GOT3 (cell line): Measurements from ENCODE around the gene U2AF2.
A peak's percentile ranks its signal among the peaks of the same experiment; 100 is the strongest.

Source experiments
- DNase-seq: peaks from one replicate; lab custom pipeline; 2025; ENCODE audit warnings: mixed read lengths; lab: John Stamatoyannopoulos, UW

The U2AF2 gene

DNA sequence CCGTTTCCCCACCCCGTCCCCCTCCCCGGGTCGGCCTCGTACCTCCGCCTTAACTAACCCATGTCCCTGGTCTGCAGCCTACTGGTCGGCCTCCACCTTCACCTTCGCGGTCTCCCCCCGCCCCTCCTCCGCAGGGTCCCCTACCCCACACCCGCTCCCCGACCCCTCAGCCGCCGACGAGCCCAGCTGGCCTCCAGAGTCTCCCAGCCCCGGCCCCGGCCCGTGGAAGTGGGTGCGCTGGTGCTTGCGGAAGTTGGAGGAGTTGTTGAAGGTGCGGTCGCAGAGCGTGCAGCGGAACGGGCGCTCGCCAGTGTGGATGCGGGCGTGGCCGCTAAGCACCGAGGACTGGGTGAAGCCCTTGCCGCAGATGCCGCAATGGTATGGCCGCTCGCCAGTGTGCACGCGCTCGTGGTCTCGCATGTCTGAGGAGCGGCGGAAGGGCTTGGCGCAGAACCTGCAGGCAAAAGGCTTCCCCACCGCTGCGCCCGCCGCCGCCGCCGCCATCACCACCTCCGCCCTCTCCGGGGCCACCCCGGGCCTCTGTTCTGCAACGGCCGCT is 33.1 kb upstream of the U2AF2 start:
- DNase-seq, result no peak

DNA sequence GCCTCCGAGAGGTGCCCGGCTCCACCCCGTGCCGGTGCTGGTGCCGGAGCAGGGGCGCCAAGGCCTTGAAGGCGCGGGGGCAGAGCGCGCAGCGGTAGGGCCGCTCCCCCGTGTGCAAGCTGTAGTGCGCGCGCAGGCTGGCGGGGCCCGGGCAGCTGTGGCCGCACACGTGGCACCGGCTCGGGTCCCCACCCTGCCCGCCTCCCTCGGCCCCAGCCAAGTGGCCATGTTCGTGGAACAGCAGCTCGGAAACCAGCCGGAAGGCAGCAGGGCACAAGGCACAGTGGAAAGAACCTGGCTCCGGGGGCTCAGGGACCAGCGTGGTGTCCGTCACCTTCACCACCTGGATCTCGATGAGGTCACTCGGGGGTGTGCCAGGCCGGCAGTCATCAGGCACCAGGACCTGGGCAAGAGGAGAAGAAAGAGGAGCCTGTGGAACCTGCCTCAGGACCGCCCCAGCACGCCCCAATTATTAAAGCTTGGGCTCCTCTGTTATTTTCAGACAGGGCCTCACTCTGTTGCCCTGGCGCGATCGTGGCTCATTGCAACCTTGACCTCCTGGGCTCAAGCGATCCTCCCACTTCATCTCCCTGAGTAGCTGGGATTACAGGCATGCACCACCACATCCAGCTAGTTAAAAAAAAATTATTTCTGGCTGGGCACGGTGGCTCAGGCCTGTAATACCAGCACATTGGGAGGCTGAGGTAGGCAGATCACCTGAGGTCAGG is 32.4 kb upstream of the U2AF2 start:
- no peak for DNase-seq

- no peak for DNase-seq
Measured at GRCh38 chr19:55623130-55623529, 31.7 kb upstream of the U2AF2 start.

DNA sequence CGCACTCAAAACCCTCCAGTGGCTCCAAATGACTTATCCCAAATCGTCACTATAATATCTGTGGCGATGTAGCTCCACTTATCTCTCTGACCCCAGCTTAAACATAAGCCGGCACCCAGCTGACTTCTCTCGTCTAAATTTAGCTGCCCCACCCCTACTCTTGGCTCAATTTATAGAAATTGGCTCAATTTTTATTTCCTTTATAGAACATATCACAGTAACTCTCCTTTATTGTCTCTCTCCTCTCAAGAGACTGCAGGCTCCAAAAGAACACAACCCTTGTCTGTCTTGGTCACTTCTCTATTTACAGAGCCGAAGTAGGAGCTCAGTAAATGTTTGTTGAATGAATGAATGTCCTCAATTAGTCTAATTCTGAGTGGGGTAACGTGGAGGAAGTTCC is 31.3 kb upstream of the U2AF2 start:
- no peak for DNase-seq

- peak; percentile 70 for DNase-seq
Measured at GRCh38 chr19:55624109-55625003, 30.5 kb upstream of the U2AF2 start, which contains the start of gene ZNF784. TSS of gene ZNF784 (minus strand) at chr19:55624566. CDS start at chr19:55624561, 5 bp downstream.

DNA sequence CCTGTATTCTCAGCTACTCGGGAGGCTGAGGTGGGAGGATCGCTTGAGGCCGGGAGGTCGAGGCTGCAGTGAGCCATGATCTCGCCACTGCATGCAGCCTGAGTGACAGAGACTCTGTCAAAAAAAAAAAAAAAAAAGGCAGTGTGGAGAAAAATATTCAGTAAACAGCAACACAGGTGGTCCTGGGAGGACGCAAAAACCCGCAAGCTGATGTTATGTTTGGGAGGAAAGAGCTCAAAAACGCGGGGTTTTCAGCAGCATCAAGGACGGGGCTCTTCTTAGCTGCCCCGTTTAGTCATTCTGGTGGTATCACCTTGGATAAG is 29.9 kb upstream of the U2AF2 start:
- no peak for DNase-seq

- DNase-seq, result no peak
Measured at GRCh38 chr19:55626350-55626749, 28.5 kb upstream of the U2AF2 start.

DNA sequence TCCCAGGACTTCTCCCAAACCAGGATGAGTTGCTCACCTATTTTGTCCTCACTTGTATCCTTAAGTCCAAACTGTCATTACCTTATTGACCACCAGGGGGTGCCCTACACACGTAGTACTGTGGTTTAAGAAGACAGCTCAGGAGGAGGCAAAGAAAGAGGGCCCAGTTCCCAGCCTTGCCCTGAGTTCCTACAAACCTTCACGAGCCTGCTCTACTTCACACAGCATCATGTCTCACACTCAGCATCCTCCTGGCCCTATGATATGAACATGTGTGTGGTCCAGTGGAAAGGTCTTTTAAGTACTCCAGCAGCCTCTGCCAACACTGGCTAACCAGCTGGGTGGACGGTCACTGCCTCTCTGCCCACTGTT is 22.4 kb upstream of the U2AF2 start:
- peak; percentile 36 for DNase-seq

DNA sequence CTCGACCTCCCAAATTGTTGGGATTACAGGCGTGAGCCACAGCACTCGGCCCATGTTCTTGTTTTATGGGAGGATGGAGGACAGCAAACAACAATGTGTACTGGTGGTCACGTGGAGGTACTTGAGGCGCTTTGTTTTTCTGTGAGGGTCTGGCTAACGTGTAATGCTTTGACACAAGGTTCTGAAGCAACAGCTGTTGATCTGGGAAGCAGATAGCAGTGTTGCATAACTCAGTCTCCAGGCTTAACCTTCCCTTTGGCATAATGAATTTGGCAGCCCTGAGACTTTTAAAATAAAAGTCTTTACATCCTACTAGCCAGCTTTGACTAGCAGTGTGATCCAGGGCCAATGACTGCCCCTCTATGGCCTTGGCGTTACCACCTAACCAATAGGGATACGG is 21.0 kb upstream of the U2AF2 start:
- no peak for DNase-seq

DNA sequence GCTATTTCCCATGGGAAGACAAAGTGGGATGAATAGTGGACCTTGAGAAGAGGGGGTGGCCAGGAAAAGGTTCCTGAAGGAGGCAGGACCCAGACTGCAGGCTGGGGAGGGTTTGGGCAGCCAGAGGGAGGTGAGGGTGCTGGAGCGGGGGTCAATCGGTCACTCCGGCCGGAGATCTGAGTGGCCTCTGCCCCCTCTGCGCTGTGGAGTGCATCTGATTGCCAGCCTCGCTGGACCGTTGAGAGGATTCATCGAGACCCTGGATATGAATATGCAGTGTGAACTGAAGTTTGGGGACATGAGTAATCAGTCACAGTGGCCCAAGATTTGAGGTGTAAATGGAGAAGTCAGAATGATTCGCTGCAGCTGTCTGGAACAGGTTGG is 19.5 kb upstream of the U2AF2 start:
- DNase-seq, result no peak

- no peak for DNase-seq
Measured at GRCh38 chr19:55635856-55636440, 18.9 kb upstream of the U2AF2 start.

- DNase-seq, result no peak
Measured at GRCh38 chr19:55636723-55637122, 18.1 kb upstream of the U2AF2 start.

DNA sequence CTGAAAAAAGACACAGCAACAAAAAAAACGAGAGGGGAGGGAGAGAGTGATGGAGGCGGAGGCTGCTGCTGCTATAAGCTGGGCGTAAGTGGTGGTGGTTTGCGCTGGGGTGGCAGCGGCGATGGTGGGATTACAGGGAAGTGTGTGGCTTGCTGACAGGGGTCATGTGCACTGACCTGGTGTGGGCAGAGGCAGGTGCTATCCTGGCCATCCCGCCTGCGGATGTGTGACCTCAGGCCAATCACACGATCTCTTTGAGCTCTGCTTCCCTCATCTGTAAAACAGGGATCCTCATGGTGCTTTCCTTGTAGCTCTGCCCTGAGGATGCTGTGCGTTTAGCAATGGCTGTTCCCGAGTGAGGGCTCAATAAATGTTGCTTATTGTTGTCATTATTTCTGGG is 17.3 kb upstream of the U2AF2 start:
- no peak for DNase-seq

GRCh38 chr19:55638864-55639359 is 15.9 kb upstream of the U2AF2 start:
- DNase-seq, result no peak

GRCh38 chr19:55640043-55640576 is 14.7 kb upstream of the U2AF2 start:
- DNase-seq, result no peak

GRCh38 chr19:55640577-55641425 is 14.0 kb upstream of the U2AF2 start, which contains the start of gene ZNF580:
TSS of gene ZNF580 (plus strand) at chr19:55641002. CDS start at chr19:55642509, 1,507 bp downstream.
- no peak for DNase-seq

GRCh38 chr19:55641426-55642152 is 13.2 kb upstream of the U2AF2 start:
- no peak for DNase-seq

DNA sequence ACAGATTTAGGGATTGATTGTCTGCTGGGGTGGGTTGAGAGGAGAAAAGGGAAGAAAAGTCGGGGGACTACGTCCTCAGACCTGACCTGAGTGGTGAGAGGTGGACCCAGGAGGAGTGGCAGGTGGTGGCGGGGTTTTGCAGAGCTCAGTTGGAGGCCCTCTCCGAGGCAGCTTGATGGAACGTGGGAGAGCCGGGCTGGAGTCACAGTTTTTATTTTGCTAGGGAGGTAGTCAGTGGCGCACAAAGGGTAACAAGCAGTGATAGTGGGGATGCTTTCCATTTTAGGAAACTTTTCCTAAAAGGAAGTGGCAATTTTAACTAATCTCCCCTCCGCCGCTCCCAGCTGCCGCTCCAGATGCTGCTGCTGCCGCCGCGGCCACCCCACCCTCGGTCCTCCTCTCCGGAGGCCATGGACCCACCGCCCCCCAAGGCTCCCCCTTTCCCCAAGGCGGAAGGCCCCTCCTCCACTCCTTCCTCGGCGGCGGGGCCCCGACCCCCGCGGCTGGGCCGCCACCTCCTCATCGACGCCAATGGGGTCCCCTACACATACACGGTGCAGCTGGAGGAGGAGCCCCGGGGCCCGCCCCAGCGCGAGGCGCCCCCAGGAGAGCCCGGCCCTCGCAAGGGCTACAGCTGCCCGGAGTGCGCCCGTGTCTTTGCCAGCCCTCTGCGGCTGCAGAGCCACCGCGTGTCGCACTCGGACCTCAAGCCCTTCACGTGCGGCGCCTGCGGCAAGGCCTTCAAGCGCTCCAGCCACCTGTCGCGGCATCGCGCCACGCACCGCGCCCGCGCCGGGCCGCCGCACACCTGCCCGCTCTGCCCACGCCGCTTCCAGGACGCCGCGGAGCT is 12.5 kb upstream of the U2AF2 start:
- no peak for DNase-seq
